ENCODE results near the gene CSGALNACT2. TPM values are rescaled to one million over a fixed set of nuclear protein-coding genes. Genes with fewer than 3 reads are reported as not detected.

The CSGALNACT2 gene
- total and polyA plus RNA-seq, 2 donors (not counting 1 experiment from before 2014, with no cell fraction given): 10.9 to 24.0 TPM

DNA sequence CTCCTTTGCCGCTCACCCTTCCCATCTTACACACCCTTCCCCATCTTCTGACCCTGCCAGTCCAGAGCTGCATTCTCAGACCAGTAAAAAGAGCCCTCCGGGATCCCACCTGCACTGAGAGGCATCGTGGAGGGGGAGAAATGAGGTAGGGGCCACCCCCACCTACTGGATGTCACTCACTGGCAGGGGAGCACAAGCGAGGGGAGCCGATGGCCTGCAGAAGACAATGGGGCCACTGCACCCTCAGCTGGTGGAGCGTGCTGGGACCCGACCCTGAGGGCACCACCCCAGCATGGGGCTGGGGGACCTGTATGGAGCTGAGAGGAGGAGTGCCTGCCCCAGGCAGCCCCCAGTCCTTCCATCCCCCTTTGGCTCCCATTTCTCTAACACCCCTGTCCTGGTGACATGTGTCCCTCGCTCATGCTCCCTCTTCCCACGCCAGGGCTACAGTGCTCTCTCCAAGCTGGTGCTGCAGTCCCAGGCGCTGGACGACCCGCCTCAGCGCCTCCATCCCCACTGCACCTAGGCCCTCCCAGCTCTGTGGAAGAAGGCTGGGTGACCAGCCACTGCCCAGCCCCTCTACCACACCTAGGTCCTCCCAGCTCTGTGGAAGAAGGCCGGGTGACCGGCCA lies 78.8 kb downstream of the CSGALNACT2 start:
- no peaks in the 10 kb centered on the region for H3K9me3 Mint-ChIP-seq (ENCODE audit: insufficient read depth)
- peaks cover 18% of the 10 kb centered on the region for H3K27me3 Mint-ChIP-seq
- TF ChIP-seq, protein P1, sequence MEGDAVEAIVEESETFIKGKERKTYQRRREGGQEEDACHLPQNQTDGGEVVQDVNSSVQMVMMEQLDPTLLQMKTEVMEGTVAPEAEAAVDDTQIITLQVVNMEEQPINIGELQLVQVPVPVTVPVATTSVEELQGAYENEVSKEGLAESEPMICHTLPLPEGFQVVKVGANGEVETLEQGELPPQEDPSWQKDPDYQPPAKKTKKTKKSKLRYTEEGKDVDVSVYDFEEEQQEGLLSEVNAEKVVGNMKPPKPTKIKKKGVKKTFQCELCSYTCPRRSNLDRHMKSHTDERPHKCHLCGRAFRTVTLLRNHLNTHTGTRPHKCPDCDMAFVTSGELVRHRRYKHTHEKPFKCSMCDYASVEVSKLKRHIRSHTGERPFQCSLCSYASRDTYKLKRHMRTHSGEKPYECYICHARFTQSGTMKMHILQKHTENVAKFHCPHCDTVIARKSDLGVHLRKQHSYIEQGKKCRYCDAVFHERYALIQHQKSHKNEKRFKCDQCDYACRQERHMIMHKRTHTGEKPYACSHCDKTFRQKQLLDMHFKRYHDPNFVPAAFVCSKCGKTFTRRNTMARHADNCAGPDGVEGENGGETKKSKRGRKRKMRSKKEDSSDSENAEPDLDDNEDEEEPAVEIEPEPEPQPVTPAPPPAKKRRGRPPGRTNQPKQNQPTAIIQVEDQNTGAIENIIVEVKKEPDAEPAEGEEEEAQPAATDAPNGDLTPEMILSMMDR (IDR thresholded peaks at IDR 0.05): no peak
- no peak for TF ChIP-seq EZH2 (IDR thresholded peaks at IDR 0.05; ENCODE audit: borderline replicate concordance, insufficient read depth, low read depth, low read length, poor library complexity, severe bottlenecking)
- H3K36me3 ChIP-seq (replicated peaks in 1 of 2; ENCODE audit: control extremely low read depth in 1 of 2, control insufficient read depth in 1 of 2, extremely low read depth in 1 of 2, insufficient read depth in 2 of 2, low read length in 1 of 2): no peaks in the 10 kb centered on the region
- peaks cover 0 to 3% (median 0%) of the 10 kb centered on the region in 4 experiments for H3K27me3 ChIP-seq (replicated peaks in 1 of 4; ENCODE audit: control extremely low read depth in 1 of 4, control insufficient read depth in 3 of 4, insufficient read depth in 4 of 4, low read length in 3 of 4)
- ATAC-seq (ENCODE audit: low read depth): no peak
- no peaks in the 10 kb centered on the region for H3K4me1 Mint-ChIP-seq
- no peaks in the 10 kb centered on the region for H3K79me2 ChIP-seq (ENCODE audit: control insufficient read depth, insufficient read depth, low read length)
- no peaks in the 10 kb centered on the region for H4K20me1 ChIP-seq (ENCODE audit: control insufficient read depth, insufficient read depth, low read length, poor library complexity, severe bottlenecking)
- WGBS (ENCODE audit: insufficient coverage): 98% methylated on average over 11 of the region's 15 CpGs
- no peak overlapping the region for H3K27ac ChIP-seq (ENCODE audit: low read length in 2 of 2)
- no peak overlapping the region for H3K4me3 Mint-ChIP-seq
- no peaks in the 10 kb centered on the region for H3K9me3 ChIP-seq (ENCODE audit: control extremely low read depth in 1 of 3, control insufficient read depth in 2 of 3, insufficient read depth in 1 of 3, low read length in 2 of 3)
- no peak overlapping the region for H3K4me2 ChIP-seq (replicated peaks; ENCODE audit: low read depth, low read length, poor library complexity, severe bottlenecking)
- H3K9ac ChIP-seq (ENCODE audit: low read length): no peak overlapping the region
- H3K4me1 ChIP-seq (ENCODE audit: control insufficient read depth in 2 of 2, insufficient read depth in 2 of 2, low read length in 2 of 2): peaks cover 0 to 6% of the 10 kb centered on the region in 2 donors
- no peak overlapping the region for H3K27ac Mint-ChIP-seq
- intact Hi-C loops (cut with micrococcal nuclease): no loop called here
- H2AFZ ChIP-seq (ENCODE audit: insufficient read depth, low read depth, low read length, poor library complexity, severe bottlenecking): no peak overlapping the region
- no peak for DNase-seq
- no peak overlapping the region for H3K4me3 ChIP-seq (ENCODE audit: control extremely low read depth in 1 of 5, extremely low read depth in 1 of 5, insufficient read depth in 1 of 5, low read depth in 2 of 5, low read length in 4 of 5)
- ChIA-PET CTCF (interaction anchor here (1.4 kb wide), 1 partner anchor 13 kb away, joined by 3 read pairs; no protein-coding TSS in a partner anchor), POLR2A (no interaction called here)

DNA sequence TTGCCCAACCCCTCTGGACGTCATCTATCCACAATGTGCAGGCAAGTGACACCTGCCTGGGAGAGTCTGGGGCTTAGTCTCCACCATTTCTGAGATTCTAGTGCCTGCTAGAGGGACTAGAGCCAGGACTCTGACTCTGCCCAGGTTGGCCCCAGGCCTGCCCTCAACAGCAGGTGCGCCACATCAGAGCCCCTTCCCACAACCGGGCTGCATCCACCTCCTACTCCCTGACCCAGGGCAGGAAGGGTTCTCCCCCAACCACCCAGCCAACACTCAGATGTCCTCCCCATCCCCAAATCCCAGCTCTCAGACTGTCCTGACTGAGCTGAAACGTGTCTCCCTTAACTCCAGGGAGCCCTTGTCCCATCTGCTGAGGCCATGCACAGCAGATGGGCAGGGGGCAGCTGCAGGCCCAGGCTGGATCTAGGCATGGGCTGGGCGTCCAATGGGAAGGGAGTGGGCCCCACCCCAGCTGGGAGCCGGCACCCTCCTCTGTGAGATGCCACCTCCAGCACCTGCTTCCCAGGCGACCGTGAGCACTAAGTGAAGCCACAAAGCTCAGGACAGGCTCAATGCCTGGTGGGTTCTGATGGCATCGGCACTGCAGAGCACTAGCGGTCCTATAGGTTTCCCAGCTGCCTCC lies 79.4 kb downstream of the CSGALNACT2 start:
- ChIA-PET POLR2A (no interaction called here), CTCF (interaction anchor here (1.4 kb wide), 1 partner anchor 14 kb away, joined by 3 read pairs; no protein-coding TSS in a partner anchor)
- peaks cover 18% of the 10 kb centered on the region for H3K27me3 Mint-ChIP-seq
- no peak overlapping the region for H2AFZ ChIP-seq (ENCODE audit: insufficient read depth, low read depth, low read length, poor library complexity, severe bottlenecking)
- H3K27me3 ChIP-seq (replicated peaks in 1 of 4; ENCODE audit: control extremely low read depth in 1 of 4, control insufficient read depth in 3 of 4, insufficient read depth in 4 of 4, low read length in 3 of 4): peaks cover 0 to 3% (median 0%) of the 10 kb centered on the region in 4 experiments
- intact Hi-C loops (cut with micrococcal nuclease): no loop called here
- H3K4me1 ChIP-seq (ENCODE audit: control insufficient read depth in 2 of 2, insufficient read depth in 2 of 2, low read length in 2 of 2): peaks cover 0 to 6% of the 10 kb centered on the region in 2 donors
- H3K27ac ChIP-seq (ENCODE audit: low read length in 2 of 2): no peak overlapping the region
- H3K4me1 Mint-ChIP-seq: no peaks in the 10 kb centered on the region
- TF ChIP-seq, protein P1 (IDR thresholded peaks at IDR 0.05): no peak
- no peak for TF ChIP-seq EZH2 (IDR thresholded peaks at IDR 0.05; ENCODE audit: borderline replicate concordance, insufficient read depth, low read depth, low read length, poor library complexity, severe bottlenecking)
- H3K4me3 Mint-ChIP-seq: no peak overlapping the region
- no peak for DNase-seq
- no peaks in the 10 kb centered on the region for H4K20me1 ChIP-seq (ENCODE audit: control insufficient read depth, insufficient read depth, low read length, poor library complexity, severe bottlenecking)
- WGBS (ENCODE audit: insufficient coverage): 80% methylated on average over 10 of the region's 10 CpGs
- H3K27ac Mint-ChIP-seq: no peak overlapping the region
- H3K4me2 ChIP-seq (replicated peaks; ENCODE audit: low read depth, low read length, poor library complexity, severe bottlenecking): no peak overlapping the region
- no peaks in the 10 kb centered on the region for H3K79me2 ChIP-seq (ENCODE audit: control insufficient read depth, insufficient read depth, low read length)
- no peaks in the 10 kb centered on the region for H3K36me3 ChIP-seq (replicated peaks in 1 of 2; ENCODE audit: control extremely low read depth in 1 of 2, control insufficient read depth in 1 of 2, extremely low read depth in 1 of 2, insufficient read depth in 2 of 2, low read length in 1 of 2)
- H3K9me3 Mint-ChIP-seq (ENCODE audit: insufficient read depth): no peaks in the 10 kb centered on the region
- ATAC-seq (ENCODE audit: low read depth): no peak
- no peak overlapping the region for H3K4me3 ChIP-seq (ENCODE audit: control extremely low read depth in 1 of 5, extremely low read depth in 1 of 5, insufficient read depth in 1 of 5, low read depth in 2 of 5, low read length in 4 of 5)
- no peak overlapping the region for H3K9ac ChIP-seq (ENCODE audit: low read length)
- H3K9me3 ChIP-seq (ENCODE audit: control extremely low read depth in 1 of 3, control insufficient read depth in 2 of 3, insufficient read depth in 1 of 3, low read length in 2 of 3): no peaks in the 10 kb centered on the region

Measured in B cell (primary cell).